Hepatocyte (in vitro differentiated cells): ENCODE measurements around the gene PPP2R5C. TPM values are rescaled to one million over a fixed set of nuclear protein-coding genes. Genes with fewer than 3 reads are reported as not detected.

Experiments
- DNase-seq: peaks from one replicate; pipeline ENCODE4 v3.0.0-alpha.2; 2016; ENCODE audit warnings: low spot score
- H2AFZ ChIP-seq: fragments of 200-600 bp; sonication (generic); 2 replicates; pipeline ENCODE4 v1.6.0; 2016; ENCODE audit warnings: antibody characterized with exemption, mild to moderate bottlenecking
- H3K27ac ChIP-seq: fragments of 200-600 bp; sonication (generic); 2 replicates; pipeline ENCODE4 v1.5.1; 2016; ENCODE audit warnings: mild to moderate bottlenecking
- H3K27me3 ChIP-seq: fragments of 200-600 bp; sonication (generic); 2 replicates; pipeline ENCODE4 v1.6.1; 2016
- H3K36me3 ChIP-seq: fragments of 200-600 bp; sonication (generic); replicated peaks from 2 replicates; pipeline ENCODE4 v1.5.1; 2016; ENCODE audit warnings: low read depth; ENCODE audit not compliant: insufficient read depth
- H3K4me1 ChIP-seq: fragments of 200-600 bp; sonication (generic); 2 replicates; pipeline ENCODE4 v1.5.1; 2016; ENCODE audit warnings: mild to moderate bottlenecking, moderate library complexity; ENCODE audit not compliant: insufficient read depth
- H3K4me2 ChIP-seq: fragments of 200-600 bp; sonication (generic); 2 replicates; pipeline ENCODE4 v1.6.0; 2016
- H3K4me3 ChIP-seq: fragments of 200-600 bp; sonication (generic); 2 replicates; pipeline ENCODE4 v1.5.1; 2016; ENCODE audit warnings: mild to moderate bottlenecking
- H3K79me2 ChIP-seq: fragments of 200-600 bp; sonication (generic); 2 replicates; pipeline ENCODE4 v1.6.0; 2017; ENCODE audit warnings: mild to moderate bottlenecking
- H3K9me2 ChIP-seq: fragments of 200-600 bp; sonication (generic); replicated peaks from 2 replicates; pipeline ENCODE4 v1.6.0; 2017; ENCODE audit warnings: mild to moderate bottlenecking; ENCODE audit not compliant: insufficient read depth
- H3K9me3 ChIP-seq: fragments of 200-600 bp; sonication (generic); 2 replicates; pipeline ENCODE4 v1.5.1; 2016; ENCODE audit warnings: low read depth, mild to moderate bottlenecking
- H4K20me1 ChIP-seq: fragments of 200-600 bp; sonication (generic); 2 replicates; pipeline ENCODE4 v1.6.0; 2016; ENCODE audit warnings: mild to moderate bottlenecking; ENCODE audit not compliant: insufficient read depth, poor library complexity, severe bottlenecking
- CTCF ChIP-seq: fragments of 200-600 bp; sonication (generic); IDR thresholded peaks from 2 replicates; pipeline ENCODE4 v1.5.1; 2016; ENCODE audit warnings: antibody characterized with exemption, mild to moderate bottlenecking; ENCODE audit not compliant: poor library complexity
- EZH2 ChIP-seq: fragments of 200-600 bp; sonication (generic); IDR thresholded peaks from 2 replicates; pipeline ENCODE4 v1.6.1; 2016; ENCODE audit warnings: antibody characterized with exemption, mild to moderate bottlenecking, borderline replicate concordance
- EZH2phosphoT487 ChIP-seq: fragments of 200-600 bp; sonication (generic); IDR thresholded peaks from one replicate; pipeline ENCODE4 v1.6.1; 2018; ENCODE audit warnings: antibody characterized with exemption, mild to moderate bottlenecking, low read depth, moderate library complexity; ENCODE audit not compliant: unreplicated experiment, severe bottlenecking
- WGBS: methylation state at CpG from one replicate; pipeline ENCODE4 v1.1.6; 2016; ENCODE audit warnings: low lambda C conversion rate; ENCODE audit errors: missing lambda C conversion rate; 5-methylcytosine and 5-hydroxymethylcytosine counted together
- polyA plus RNA-seq: library from polyadenylated mRNA; unstranded; fragments of >200 nt; fragmentation: Nextera tagmentation; extraction: Ambion mirVana; gene quantifications from 2 replicates; pipeline ENCODE4 v1.2.1, GENCODE V29; 2016
- total RNA-seq: library from RNA; depleted of rRNA; stranded (reverse); fragments of >200 nt; gene quantifications from 2 replicates; pipeline ENCODE4 v1.2.3, GENCODE V29; 2014

PPP2R5C gene
- total and polyA plus RNA-seq, 2 experiments from 2014 or later = 47.4 to 78.0 TPM

- DNase-seq = no peak
- Histone ChIP-seq H3K4me3 (no peak overlapping the region), H3K36me3 (no peaks in the 10 kb centered on the region), H3K27ac (no peak overlapping the region), H3K79me2 (no peaks in the 10 kb centered on the region), H3K27me3 (no peaks in the 10 kb centered on the region), H3K4me2 (no peak overlapping the region), H2AFZ (no peak overlapping the region), H3K9me2 (no peaks in the 10 kb centered on the region), H3K9me3 (no peaks in the 10 kb centered on the region), H4K20me1 (no peaks in the 10 kb centered on the region), H3K4me1 (no peaks in the 10 kb centered on the region)
- TF ChIP-seq EZH2 (no peak), CTCF (no peak), EZH2phosphoT487 (no peak)
- WGBS = 81% methylated on average over 13 of the region's 13 CpGs
Measured at GRCh38 chr14:101788016-101788635, 26.6 kb downstream of the PPP2R5C start.

- DNase-seq = no peak
- H3K4me3 ChIP-seq = no peak overlapping the region
- no peak overlapping the region for H3K4me2 ChIP-seq
- no peak overlapping the region for H3K27ac ChIP-seq
- H4K20me1 ChIP-seq = no peaks in the 10 kb centered on the region
- no peaks in the 10 kb centered on the region for H3K9me2 ChIP-seq
- no peaks in the 10 kb centered on the region for H3K9me3 ChIP-seq
- H3K27me3 ChIP-seq = no peaks in the 10 kb centered on the region
- WGBS = 71% methylated on average over 6 of the region's 6 CpGs
- TF ChIP-seq EZH2 (no peak), CTCF (no peak)
- no peaks in the 10 kb centered on the region for H3K36me3 ChIP-seq
- no peaks in the 10 kb centered on the region for H3K79me2 ChIP-seq
- H2AFZ ChIP-seq = no peak overlapping the region
- H3K4me1 ChIP-seq = no peaks in the 10 kb centered on the region
Measured at GRCh38 chr14:101789222-101789621, 27.7 kb downstream of the PPP2R5C start.

GRCh38 chr14:101790232-101790631 lies 28.7 kb downstream of the PPP2R5C start:
- H3K4me3 ChIP-seq = no peak overlapping the region
- no peak overlapping the region for H3K4me2 ChIP-seq
- H3K27me3 ChIP-seq = no peaks in the 10 kb centered on the region
- no peaks in the 10 kb centered on the region for H3K9me2 ChIP-seq
- WGBS = 87% methylated on average over 7 of the region's 7 CpGs
- H4K20me1 ChIP-seq = no peaks in the 10 kb centered on the region
- H3K4me1 ChIP-seq = no peaks in the 10 kb centered on the region
- DNase-seq = no peak
- H3K36me3 ChIP-seq = no peaks in the 10 kb centered on the region
- H3K79me2 ChIP-seq = no peaks in the 10 kb centered on the region
- H3K27ac ChIP-seq = no peak overlapping the region
- no peaks in the 10 kb centered on the region for H3K9me3 ChIP-seq
- no peak for TF ChIP-seq EZH2
- no peak for TF ChIP-seq EZH2phosphoT487
- no peak for TF ChIP-seq CTCF
- no peak overlapping the region for H2AFZ ChIP-seq
